Activated CD4-positive, alpha-beta memory T cell treated with anti-CD3 and anti-CD28 coated beads, Interleukin-2, amount 10 ng/mL, durations not matched to agents 7 days and 5 days (primary cell): ENCODE measurements around the gene CDK5RAP2. TPM values are rescaled to one million over a fixed set of nuclear protein-coding genes. Genes with fewer than 3 reads are reported as not detected.

ENCODE experiments used
- CTCF ChIA-PET: fragments of 350-600 bp; sonication (Branson Sonifier 250); formaldehyde crosslinking; loops from one replicate; lab custom pipeline; 2021; ENCODE audit warnings: antibody characterized with exemption, inconsistent platforms; lab: Charles Lee
- POLR2A ChIA-PET: fragments of 350-600 bp; sonication (Branson Sonifier 250); formaldehyde crosslinking; loops from one replicate; lab custom pipeline; 2021; ENCODE audit warnings: antibody characterized with exemption; lab: Charles Lee
- DNase-seq: peaks from one replicate; pipeline ENCODE4 v3.0.0-alpha.2; 2020
- H3K27ac Mint-ChIP-seq: one replicate; pipeline ENCODE4 v1.8.0; 2021; ENCODE audit warnings: mild to moderate bottlenecking, mixed read lengths
- H3K27me3 Mint-ChIP-seq: one replicate; pipeline ENCODE4 v1.8.0; 2021; ENCODE audit warnings: mixed read lengths
- H3K36me3 Mint-ChIP-seq: one replicate; pipeline ENCODE4 v1.8.0; 2021; ENCODE audit warnings: low read depth, mixed read lengths
- H3K4me1 Mint-ChIP-seq: one replicate; pipeline ENCODE4 v1.8.0; 2021; ENCODE audit warnings: mixed read lengths
- H3K4me3 Mint-ChIP-seq: one replicate; pipeline ENCODE4 v1.8.0; 2021; ENCODE audit warnings: mild to moderate bottlenecking, mixed read lengths
- H3K9me3 Mint-ChIP-seq: one replicate; pipeline ENCODE4 v1.8.0; 2021; ENCODE audit warnings: mixed read lengths
- total RNA-seq, 2 experiments: library from RNA; stranded (reverse); gene quantifications; one replicate each; pipeline ENCODE4 v1.2.3, GENCODE V29; 2021

The CDK5RAP2 gene
- total RNA-seq, 2 experiments from 2014 or later, result 84.2 to 98.9 TPM

DNA sequence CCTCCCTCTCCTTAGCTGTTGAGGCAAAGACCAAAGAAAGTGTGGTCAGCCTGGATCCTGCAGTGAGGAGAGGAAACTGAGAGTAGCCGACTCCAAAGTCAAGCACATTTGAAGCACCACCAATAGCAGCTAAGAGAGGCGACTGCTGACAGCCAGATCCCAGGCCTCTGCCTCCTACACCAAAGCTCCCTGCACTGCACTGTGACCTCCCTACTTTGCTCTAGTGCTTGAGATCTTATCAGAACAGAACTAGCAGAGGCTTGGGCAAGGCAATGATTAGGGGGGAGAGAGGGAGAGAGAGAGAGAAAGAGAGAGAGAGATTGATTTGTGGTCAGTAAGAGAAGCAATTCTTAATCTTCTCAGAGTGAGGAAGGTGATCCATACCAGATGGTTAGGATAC, 216.3 kb downstream of the CDK5RAP2 start:
- H3K4me3 Mint-ChIP-seq, result no peak overlapping the region
- no peaks in the 10 kb centered on the region for H3K27me3 Mint-ChIP-seq
- H3K9me3 Mint-ChIP-seq, result no peaks in the 10 kb centered on the region
- H3K36me3 Mint-ChIP-seq, result no peaks in the 10 kb centered on the region
- CTCF ChIA-PET, result no interaction called here
- no peak overlapping the region for H3K27ac Mint-ChIP-seq
- DNase-seq, result no peak
- POLR2A ChIA-PET, result no interaction called here
- no peaks in the 10 kb centered on the region for H3K4me1 Mint-ChIP-seq

DNA sequence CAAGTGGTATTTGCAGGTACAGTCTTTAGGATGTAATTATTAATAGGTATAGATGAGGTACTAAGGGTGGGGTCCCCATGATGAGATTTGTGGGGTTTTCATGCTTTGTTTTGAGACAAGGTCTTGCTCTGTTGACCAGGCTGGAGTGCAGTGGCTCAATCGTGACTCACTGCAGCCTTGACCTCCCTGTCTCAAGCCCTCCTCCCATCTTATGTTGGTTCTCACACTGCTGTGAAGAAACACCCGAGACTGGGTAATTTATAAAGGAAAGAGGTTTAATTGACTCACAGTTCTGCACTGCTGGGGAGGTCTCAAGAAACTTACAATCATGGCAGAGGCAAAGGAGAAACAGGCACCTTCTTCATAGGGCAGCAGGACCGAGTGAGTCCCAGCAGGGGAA, 217.5 kb downstream of the CDK5RAP2 start:
- DNase-seq, result no peak
- POLR2A ChIA-PET, result no interaction called here
- Mint-ChIP-seq H3K9me3 (no peaks in the 10 kb centered on the region), H3K4me3 (no peak overlapping the region), H3K4me1 (no peaks in the 10 kb centered on the region), H3K36me3 (no peaks in the 10 kb centered on the region), H3K27ac (no peak overlapping the region), H3K27me3 (no peaks in the 10 kb centered on the region)
- CTCF ChIA-PET, result no interaction called here

DNA sequence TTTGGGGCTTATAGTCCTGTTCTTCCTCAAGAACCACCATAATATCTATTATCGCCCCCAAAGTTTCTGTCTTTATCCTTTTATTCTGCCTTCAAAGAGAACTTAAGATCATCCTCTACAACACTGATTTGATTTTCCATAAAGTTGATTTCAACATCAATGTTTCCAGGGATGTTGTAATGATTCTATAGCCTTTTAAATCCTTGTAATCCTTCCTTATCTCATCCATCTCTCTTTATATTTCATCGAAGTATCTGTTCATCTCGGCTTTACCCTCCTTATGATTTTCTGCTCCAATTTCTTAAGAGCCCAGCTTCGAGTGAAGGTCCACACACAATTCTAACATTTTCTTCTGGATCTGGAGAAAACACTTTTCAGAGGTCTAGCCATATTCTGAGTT, 218.4 kb downstream of the CDK5RAP2 start:
- Mint-ChIP-seq H3K36me3 (no peaks in the 10 kb centered on the region), H3K4me3 (no peak overlapping the region), H3K4me1 (no peaks in the 10 kb centered on the region), H3K27me3 (no peaks in the 10 kb centered on the region), H3K27ac (no peak overlapping the region), H3K9me3 (no peaks in the 10 kb centered on the region)
- ChIA-PET CTCF (no interaction called here), POLR2A (no interaction called here)
- no peak for DNase-seq

DNA sequence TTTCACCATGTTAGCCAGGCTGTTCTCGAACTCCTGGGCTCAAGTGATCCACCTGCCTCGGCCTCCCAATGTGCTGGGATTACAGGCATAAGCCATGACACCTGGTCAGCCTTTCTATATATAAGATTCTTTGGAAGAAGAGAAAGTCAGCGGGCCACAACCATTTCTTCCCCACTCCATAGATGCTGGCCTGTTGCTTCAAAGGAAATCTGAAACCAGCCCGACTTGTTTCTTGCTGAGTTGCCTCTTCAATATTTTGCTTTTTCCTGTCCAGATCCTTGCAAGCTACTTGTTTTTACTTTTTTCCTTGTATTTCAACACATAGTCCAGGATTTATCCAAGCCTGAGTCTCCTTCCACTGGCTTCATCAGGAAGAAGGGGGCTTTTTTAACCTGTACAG, 219.5 kb downstream of the CDK5RAP2 start:
- Mint-ChIP-seq H3K36me3 (no peaks in the 10 kb centered on the region), H3K4me1 (no peaks in the 10 kb centered on the region), H3K27ac (no peak overlapping the region), H3K27me3 (no peaks in the 10 kb centered on the region), H3K4me3 (no peak overlapping the region), H3K9me3 (no peaks in the 10 kb centered on the region)
- ChIA-PET POLR2A (no interaction called here), CTCF (no interaction called here)
- DNase-seq, result no peak

DNA sequence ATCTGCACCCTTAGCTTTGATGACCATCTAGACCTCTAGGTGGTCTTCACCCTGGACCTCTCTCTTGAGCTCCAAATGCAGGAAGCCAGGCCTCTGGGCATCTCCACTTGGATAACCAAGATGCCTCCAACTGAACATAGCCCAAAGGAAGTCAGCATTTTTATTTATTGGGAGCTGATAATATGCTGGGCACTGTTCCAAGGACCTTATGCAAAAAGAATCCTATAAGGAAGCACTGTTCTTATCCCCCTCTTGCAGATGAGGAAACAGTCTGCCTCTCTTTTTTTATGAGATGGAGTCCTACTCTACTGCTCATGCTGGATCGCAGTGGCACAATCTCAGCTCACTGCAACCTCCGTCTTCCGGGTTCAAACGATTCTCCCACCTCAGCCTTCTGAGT, 219.9 kb downstream of the CDK5RAP2 start:
- Mint-ChIP-seq H3K27ac (no peak overlapping the region), H3K4me3 (no peak overlapping the region), H3K36me3 (no peaks in the 10 kb centered on the region), H3K9me3 (no peaks in the 10 kb centered on the region), H3K4me1 (no peaks in the 10 kb centered on the region), H3K27me3 (no peaks in the 10 kb centered on the region)
- DNase-seq, result no peak
- ChIA-PET POLR2A (no interaction called here), CTCF (no interaction called here)

DNA sequence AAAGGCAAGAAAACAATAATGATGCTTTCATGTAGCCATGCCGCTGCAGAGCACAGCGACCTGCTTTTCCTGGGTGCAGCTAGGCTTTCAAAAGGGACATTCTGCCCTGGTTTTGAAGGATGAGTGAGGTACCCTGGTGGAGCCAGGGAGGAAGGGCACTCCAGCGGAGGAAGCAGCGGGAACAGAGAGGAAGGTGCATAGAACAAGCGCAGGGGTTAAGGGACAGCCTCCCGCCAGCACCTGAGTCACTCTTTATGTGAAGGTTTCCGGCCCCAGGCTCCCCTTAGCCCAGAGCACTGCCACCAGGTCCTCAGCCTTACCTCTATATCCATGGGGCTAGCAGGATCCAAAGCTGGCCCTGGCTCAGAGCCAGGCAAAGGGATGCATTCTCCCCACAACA, 221.1 kb downstream of the CDK5RAP2 start:
- no peaks in the 10 kb centered on the region for H3K27me3 Mint-ChIP-seq
- CTCF ChIA-PET, result no interaction called here
- no peak overlapping the region for H3K4me3 Mint-ChIP-seq
- H3K4me1 Mint-ChIP-seq, result no peaks in the 10 kb centered on the region
- H3K27ac Mint-ChIP-seq, result no peak overlapping the region
- POLR2A ChIA-PET, result no interaction called here
- no peaks in the 10 kb centered on the region for H3K36me3 Mint-ChIP-seq
- DNase-seq, result no peak
- no peaks in the 10 kb centered on the region for H3K9me3 Mint-ChIP-seq

DNA sequence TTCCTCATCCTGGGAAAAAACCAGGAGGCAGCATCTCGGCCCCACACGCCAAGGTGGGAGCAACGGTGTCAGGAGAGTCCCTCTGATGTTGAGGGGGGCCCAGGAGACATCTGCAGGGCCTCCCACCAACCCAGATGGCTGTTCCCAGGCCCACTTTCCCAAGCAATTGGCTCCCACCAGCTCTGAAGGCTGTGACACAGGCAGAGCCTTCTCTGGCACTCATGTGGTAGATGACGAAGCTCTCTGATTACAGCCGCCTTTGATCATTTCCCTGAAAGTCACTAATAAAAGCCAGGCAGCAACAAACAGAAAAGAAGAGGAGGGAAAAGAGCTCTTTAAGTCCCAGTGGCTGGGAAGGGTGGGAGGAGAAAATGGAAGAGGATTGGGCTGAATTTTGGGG, 226.5 kb downstream of the CDK5RAP2 start:
- no peaks in the 10 kb centered on the region for H3K27me3 Mint-ChIP-seq
- DNase-seq, result no peak
- CTCF ChIA-PET, result no interaction called here
- POLR2A ChIA-PET, result no interaction called here
- no peak overlapping the region for H3K4me3 Mint-ChIP-seq
- H3K27ac Mint-ChIP-seq, result no peak overlapping the region
- no peaks in the 10 kb centered on the region for H3K36me3 Mint-ChIP-seq
- no peaks in the 10 kb centered on the region for H3K4me1 Mint-ChIP-seq
- no peaks in the 10 kb centered on the region for H3K9me3 Mint-ChIP-seq

DNA sequence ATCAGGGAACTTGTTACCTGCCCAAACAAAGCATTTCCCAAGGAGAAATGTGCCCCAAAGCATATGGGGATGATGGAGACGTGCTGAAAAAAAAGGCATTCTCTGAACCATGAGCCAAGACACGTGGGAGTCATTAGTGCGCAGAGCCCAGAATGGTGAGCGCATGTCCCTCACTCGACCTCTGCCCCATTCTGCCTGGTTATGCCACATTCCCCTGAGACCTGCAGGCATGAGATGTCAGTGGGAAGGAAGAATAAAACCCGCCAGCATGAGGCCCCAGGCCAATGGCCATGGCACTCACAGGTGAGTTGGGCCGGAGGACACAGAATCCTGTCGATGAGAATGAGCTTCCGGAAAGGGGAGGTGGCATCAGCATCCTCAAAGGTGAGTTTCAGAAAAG, 228.9 kb downstream of the CDK5RAP2 start:
- DNase-seq, result no peak
- ChIA-PET CTCF (no interaction called here), POLR2A (no interaction called here)
- no peaks in the 10 kb centered on the region for H3K9me3 Mint-ChIP-seq
- no peaks in the 10 kb centered on the region for H3K36me3 Mint-ChIP-seq
- no peaks in the 10 kb centered on the region for H3K27me3 Mint-ChIP-seq
- no peak overlapping the region for H3K4me3 Mint-ChIP-seq
- H3K4me1 Mint-ChIP-seq, result no peaks in the 10 kb centered on the region
- H3K27ac Mint-ChIP-seq, result no peak overlapping the region

DNA sequence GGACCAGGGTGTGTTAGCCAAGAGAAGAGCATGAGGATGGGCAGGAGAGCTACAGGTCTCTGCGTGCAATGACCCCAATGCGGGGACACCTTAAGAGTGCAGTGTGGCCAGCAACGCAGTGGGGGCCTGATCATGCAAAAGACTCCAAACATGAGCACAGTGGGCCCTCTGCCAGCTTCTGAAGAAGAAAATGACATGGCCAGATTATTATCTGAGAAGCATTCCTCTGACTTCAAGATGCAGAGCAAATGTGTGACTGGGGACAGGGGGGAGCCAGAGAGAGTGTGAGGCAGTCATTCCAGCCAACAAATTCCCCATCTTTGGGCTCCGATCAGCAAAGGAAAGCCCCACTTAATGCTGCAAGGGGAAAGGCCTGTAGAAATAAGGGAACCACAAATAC, 229.4 kb downstream of the CDK5RAP2 start:
- H3K9me3 Mint-ChIP-seq, result no peaks in the 10 kb centered on the region
- no peak overlapping the region for H3K27ac Mint-ChIP-seq
- CTCF ChIA-PET, result no interaction called here
- DNase-seq, result no peak
- POLR2A ChIA-PET, result no interaction called here
- no peaks in the 10 kb centered on the region for H3K36me3 Mint-ChIP-seq
- H3K4me3 Mint-ChIP-seq, result no peak overlapping the region
- no peaks in the 10 kb centered on the region for H3K27me3 Mint-ChIP-seq
- H3K4me1 Mint-ChIP-seq, result no peaks in the 10 kb centered on the region

DNA sequence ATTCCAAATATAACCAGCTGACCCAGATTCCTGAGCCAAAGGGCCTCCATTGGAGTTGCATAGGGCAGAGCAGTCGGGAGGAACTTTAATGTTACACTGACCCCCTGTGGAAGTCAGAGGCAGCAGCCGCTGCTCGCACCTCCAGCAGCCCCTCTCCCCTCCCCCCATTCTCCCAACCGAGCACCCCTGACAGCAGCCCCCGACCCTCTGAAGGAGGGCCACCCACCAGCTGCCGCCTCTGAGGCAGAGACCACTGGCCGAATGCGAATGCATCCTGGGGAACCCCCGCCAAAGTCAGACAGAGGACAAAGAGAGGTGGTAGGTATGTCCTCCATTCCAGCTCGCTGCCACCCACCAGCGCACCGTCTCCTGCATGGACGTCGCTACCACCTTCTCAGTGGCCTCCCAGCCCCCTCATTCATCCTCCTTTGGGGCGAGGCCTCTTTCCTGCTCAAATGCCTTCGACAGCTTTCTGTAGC, 231.0 kb downstream of the CDK5RAP2 start:
- no peak for DNase-seq
- no peaks in the 10 kb centered on the region for H3K27me3 Mint-ChIP-seq
- ChIA-PET POLR2A (no interaction called here), CTCF (interaction anchor here (0.7 to 1.1 kb wide), 2 partner anchors 128 to 405 kb away, joined by 3 read pairs; no protein-coding TSS in a partner anchor)
- H3K9me3 Mint-ChIP-seq, result no peaks in the 10 kb centered on the region
- H3K27ac Mint-ChIP-seq, result no peak overlapping the region
- no peak overlapping the region for H3K4me3 Mint-ChIP-seq
- H3K4me1 Mint-ChIP-seq, result peaks cover 4% of the 10 kb centered on the region
- H3K36me3 Mint-ChIP-seq, result no peaks in the 10 kb centered on the region

DNA sequence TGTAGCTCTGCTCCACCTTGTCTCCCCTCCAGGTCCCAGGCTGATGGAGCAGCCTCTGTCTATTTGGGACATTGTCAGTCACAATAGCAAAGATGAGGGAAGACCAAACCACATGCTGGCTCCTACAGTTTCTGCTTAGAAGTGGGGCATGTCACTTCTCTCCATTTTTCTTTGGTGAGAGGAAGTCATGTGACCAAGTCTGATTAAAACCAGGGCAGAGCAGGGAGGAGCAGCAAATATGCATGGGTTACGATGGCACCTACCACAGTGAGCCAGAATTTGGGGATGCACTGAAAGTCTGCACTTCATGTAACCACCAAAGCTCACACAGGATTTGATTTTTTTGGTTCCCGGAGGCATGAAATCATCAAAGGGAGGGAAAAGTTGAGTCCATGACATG, 234.6 kb downstream of the CDK5RAP2 start:
- Mint-ChIP-seq H3K36me3 (no peaks in the 10 kb centered on the region), H3K27ac (no peak overlapping the region), H3K27me3 (peaks cover 4% of the 10 kb centered on the region), H3K9me3 (no peaks in the 10 kb centered on the region), H3K4me1 (peaks cover 4% of the 10 kb centered on the region), H3K4me3 (no peak overlapping the region)
- CTCF ChIA-PET, result no interaction called here
- no peak for DNase-seq
- POLR2A ChIA-PET, result no interaction called here

DNA sequence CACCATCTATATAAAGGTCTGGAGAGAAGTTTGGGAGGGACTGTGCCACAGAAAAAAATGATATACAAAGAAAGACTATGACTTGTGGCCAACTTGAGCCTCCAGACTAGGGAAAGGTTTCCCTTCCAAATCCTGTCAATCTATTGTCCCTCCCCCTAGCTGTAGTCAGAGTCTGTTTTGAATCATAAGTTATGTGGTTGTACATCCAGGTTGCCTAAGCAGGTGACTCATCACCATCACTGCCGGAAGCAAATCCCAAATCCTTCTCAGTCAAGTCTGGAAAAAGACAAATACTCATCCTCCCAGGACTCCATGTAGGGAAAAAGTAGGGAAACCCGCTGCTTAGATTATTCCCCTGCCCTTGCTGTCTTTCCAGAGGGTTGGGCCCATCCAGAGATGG, 235.7 kb downstream of the CDK5RAP2 start:
- Mint-ChIP-seq H3K27ac (no peak overlapping the region), H3K4me3 (no peak overlapping the region), H3K36me3 (no peaks in the 10 kb centered on the region), H3K27me3 (peaks cover 4% of the 10 kb centered on the region), H3K9me3 (no peaks in the 10 kb centered on the region), H3K4me1 (peaks cover 4% of the 10 kb centered on the region)
- no peak for DNase-seq
- ChIA-PET CTCF (no interaction called here), POLR2A (no interaction called here)

DNA sequence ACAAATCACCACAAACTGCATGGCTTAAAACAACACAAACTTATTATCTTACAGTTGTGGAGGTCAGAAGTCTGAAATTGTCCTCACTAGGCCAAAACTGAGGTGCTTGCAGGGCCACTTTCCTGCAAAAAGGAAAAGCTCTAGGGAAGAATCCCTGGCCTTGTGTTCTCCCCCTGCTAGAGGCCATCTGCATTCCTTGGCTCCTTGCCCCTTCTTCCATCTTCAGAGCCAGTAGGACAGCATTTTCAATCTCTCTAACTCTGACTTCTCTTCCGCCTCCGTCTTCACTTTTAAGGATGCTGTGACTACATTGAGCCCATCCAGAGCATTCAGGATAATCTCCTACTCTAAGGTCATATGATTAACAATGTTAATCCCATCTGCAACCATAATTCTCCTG, 236.6 kb downstream of the CDK5RAP2 start:
- POLR2A ChIA-PET, result no interaction called here
- CTCF ChIA-PET, result no interaction called here

More for the DNA sequence above, 236.6 kb downstream of the CDK5RAP2 start:
- H3K36me3 Mint-ChIP-seq, result no peaks in the 10 kb centered on the region
- peaks cover 4% of the 10 kb centered on the region for H3K4me1 Mint-ChIP-seq
- DNase-seq, result no peak
- H3K27me3 Mint-ChIP-seq, result peaks cover 5% of the 10 kb centered on the region
- H3K9me3 Mint-ChIP-seq, result no peaks in the 10 kb centered on the region
- no peak overlapping the region for H3K27ac Mint-ChIP-seq
- H3K4me3 Mint-ChIP-seq, result no peak overlapping the region
